Measurements from ENCODE around the gene IQCE.

Gene IQCE

GRCh38 chr7:2663121-2663886, 104.5 kb downstream of the IQCE start:
- DNase-seq (ENCODE audit: low spot score), result no peak

GRCh38 chr7:2663960-2664359, 105.2 kb downstream of the IQCE start:
- no peak for DNase-seq (ENCODE audit: low spot score)
